Ectodermal cell (in vitro differentiated cells): ENCODE data around the gene HOXB5.

ENCODE experiments used
- H3K27ac ChIP-seq: 2 replicates; pipeline ENCODE4 v1.7.0; 2013; ENCODE audit warnings: mild to moderate bottlenecking, low read depth, low read length; ENCODE audit not compliant: insufficient read depth, poor library complexity, severe bottlenecking
- H3K27me3 ChIP-seq: 2 replicates; pipeline ENCODE4 v1.7.0; 2013; ENCODE audit warnings: mild to moderate bottlenecking, low read length; ENCODE audit not compliant: insufficient read depth, control insufficient read depth, poor library complexity, severe bottlenecking
- H3K36me3 ChIP-seq: one replicate; pipeline ENCODE4 v1.7.0; 2013; ENCODE audit warnings: low read length; ENCODE audit not compliant: control insufficient read depth, insufficient read depth
- H3K4me1 ChIP-seq: one replicate; pipeline ENCODE4 v1.7.0; 2013; ENCODE audit warnings: low read length; ENCODE audit not compliant: control insufficient read depth, insufficient read depth
- H3K4me3 ChIP-seq: 2 replicates; pipeline ENCODE4 v1.7.0; 2013; ENCODE audit warnings: low read depth, low read length, control low read depth; ENCODE audit not compliant: insufficient read depth
- H3K9me3 ChIP-seq: 2 replicates; pipeline ENCODE4 v1.7.0; 2013; ENCODE audit warnings: mild to moderate bottlenecking, low read length, moderate library complexity; ENCODE audit not compliant: control insufficient read depth
- WGBS, 2 experiments: methylation state at CpG; one replicate each; pipeline ENCODE4 v1.1.7; 2013; ENCODE audit warnings: missing lambda C conversion rate in 2 of 2; 5-methylcytosine and 5-hydroxymethylcytosine counted together

The HOXB5 gene

GRCh38 chr17:48600244-48601098, 6.9 kb upstream of the HOXB5 start:
- H3K4me1 ChIP-seq = no peaks in the 10 kb centered on the region
- H3K36me3 ChIP-seq = no peaks in the 10 kb centered on the region
- 6 to 8% methylated on average over 17 of the region's 17 CpGs for WGBS, 2 experiments
- H3K27me3 ChIP-seq = peaks cover 100% of the 10 kb centered on the region
- H3K4me3 ChIP-seq = no peak overlapping the region
- no peak overlapping the region for H3K27ac ChIP-seq
- no peaks in the 10 kb centered on the region for H3K9me3 ChIP-seq

- H3K4me1 ChIP-seq = no peaks in the 10 kb centered on the region
- WGBS, 2 experiments = 11 to 24% methylated on average over 2 to 5 of the region's 5 CpGs
- no peaks in the 10 kb centered on the region for H3K9me3 ChIP-seq
- no peak overlapping the region for H3K4me3 ChIP-seq
- no peaks in the 10 kb centered on the region for H3K36me3 ChIP-seq
- H3K27ac ChIP-seq = no peak overlapping the region
- peaks cover 100% of the 10 kb centered on the region for H3K27me3 ChIP-seq
Measured at GRCh38 chr17:48599354-48599753, 5.8 kb upstream of the HOXB5 start.

- Histone ChIP-seq H3K27ac (no peak overlapping the region), H3K27me3 (peaks cover 100% of the 10 kb centered on the region), H3K4me1 (no peaks in the 10 kb centered on the region), H3K4me3 (no peak overlapping the region), H3K36me3 (no peaks in the 10 kb centered on the region), H3K9me3 (no peaks in the 10 kb centered on the region)
- 16 to 18% methylated on average over 7 of the region's 7 CpGs for WGBS, 2 experiments
Measured at GRCh38 chr17:48598736-48599135, 5.2 kb upstream of the HOXB5 start.

GRCh38 chr17:48597778-48598631, 4.4 kb upstream of the HOXB5 start:
- Histone ChIP-seq H3K36me3 (no peaks in the 10 kb centered on the region), H3K9me3 (no peaks in the 10 kb centered on the region), H3K27me3 (peaks cover 100% of the 10 kb centered on the region), H3K27ac (no peak overlapping the region), H3K4me1 (peaks cover 3% of the 10 kb centered on the region), H3K4me3 (no peak overlapping the region)
- WGBS, 2 experiments = 2 to 3% methylated on average over 65 to 67 of the region's 68 CpGs

- Histone ChIP-seq H3K27me3 (peaks cover 100% of the 10 kb centered on the region), H3K36me3 (no peaks in the 10 kb centered on the region), H3K9me3 (no peaks in the 10 kb centered on the region), H3K4me1 (peaks cover 3% of the 10 kb centered on the region), H3K27ac (no peak overlapping the region), H3K4me3 (no peak overlapping the region)
- 4 to 5% methylated on average over 16 of the region's 16 CpGs for WGBS, 2 experiments
Measured at GRCh38 chr17:48597528-48597777, 3.9 kb upstream of the HOXB5 start.

GRCh38 chr17:48596735-48597527, 3.4 kb upstream of the HOXB5 start:
- Histone ChIP-seq H3K36me3 (no peaks in the 10 kb centered on the region), H3K27me3 (peaks cover 100% of the 10 kb centered on the region), H3K27ac (no peak overlapping the region), H3K9me3 (no peaks in the 10 kb centered on the region), H3K4me1 (peaks cover 3% of the 10 kb centered on the region), H3K4me3 (no peak overlapping the region)
- 5 to 8% methylated on average over 22 to 26 of the region's 26 CpGs for WGBS, 2 experiments

GRCh38 chr17:48596000-48596734, 2.6 kb upstream of the HOXB5 start:
- H3K27ac ChIP-seq = no peak overlapping the region
- H3K4me3 ChIP-seq = no peak overlapping the region
- WGBS, 2 experiments = 3% methylated on average over 54 of the region's 54 CpGs
- peaks cover 3% of the 10 kb centered on the region for H3K4me1 ChIP-seq
- peaks cover 100% of the 10 kb centered on the region for H3K27me3 ChIP-seq
- no peaks in the 10 kb centered on the region for H3K9me3 ChIP-seq
- no peaks in the 10 kb centered on the region for H3K36me3 ChIP-seq

- Histone ChIP-seq H3K4me3 (no peak overlapping the region), H3K4me1 (peaks cover 3% of the 10 kb centered on the region), H3K27ac (no peak overlapping the region), H3K9me3 (no peaks in the 10 kb centered on the region), H3K36me3 (no peaks in the 10 kb centered on the region), H3K27me3 (peaks cover 100% of the 10 kb centered on the region)
- WGBS, 2 experiments = 7 to 10% methylated on average over 20 of the region's 25 CpGs
Measured at GRCh38 chr17:48595278-48595999, 1.9 kb upstream of the HOXB5 start.

- Histone ChIP-seq H3K27me3 (peaks cover 100% of the 10 kb centered on the region), H3K4me3 (no peak overlapping the region), H3K36me3 (no peaks in the 10 kb centered on the region), H3K27ac (no peak overlapping the region), H3K9me3 (no peaks in the 10 kb centered on the region), H3K4me1 (peaks cover 3% of the 10 kb centered on the region)
- WGBS, 2 experiments = 8 to 9% methylated on average over 25 of the region's 25 CpGs
Measured at GRCh38 chr17:48594538-48595277, 1.1 kb upstream of the HOXB5 start.
